ENCODE measurements around the gene ADAMTS2.

Gene ADAMTS2

GRCh38 chr5:179169836-179170235 lies 175.4 kb downstream of the ADAMTS2 start:
- DNase-seq, result no peak

- DNase-seq, result no peak
Observed at GRCh38 chr5:179168664-179169063, 176.6 kb downstream of the ADAMTS2 start.

GRCh38 chr5:179167871-179168451 lies 177.3 kb downstream of the ADAMTS2 start:
- no peak for DNase-seq

GRCh38 chr5:179166886-179167841 lies 178.1 kb downstream of the ADAMTS2 start:
- DNase-seq, result no peak

- no peak for DNase-seq
Observed at GRCh38 chr5:179166171-179166885, 178.9 kb downstream of the ADAMTS2 start.

GRCh38 chr5:179165421-179166170 lies 179.7 kb downstream of the ADAMTS2 start:
- no peak for DNase-seq

GRCh38 chr5:179164331-179165311 lies 180.6 kb downstream of the ADAMTS2 start:
- DNase-seq, result no peak

- DNase-seq, result no peak
Observed at GRCh38 chr5:179163236-179164155, 181.8 kb downstream of the ADAMTS2 start.

GRCh38 chr5:179162351-179163235 lies 182.7 kb downstream of the ADAMTS2 start:
- DNase-seq, result no peak

- DNase-seq, result no peak
Observed at GRCh38 chr5:179161901-179162300, 183.4 kb downstream of the ADAMTS2 start.

GRCh38 chr5:179160584-179160983 lies 184.7 kb downstream of the ADAMTS2 start:
- peak; percentile 2 for DNase-seq

GRCh38 chr5:179158556-179158955 lies 186.7 kb downstream of the ADAMTS2 start:
- DNase-seq, result no peak

- DNase-seq, result no peak
Observed at GRCh38 chr5:179154991-179155955, 190.0 kb downstream of the ADAMTS2 start.

GRCh38 chr5:179154346-179154990 lies 190.8 kb downstream of the ADAMTS2 start:
- DNase-seq, result no peak

- DNase-seq, result no peak
Observed at GRCh38 chr5:179153921-179154345, 191.3 kb downstream of the ADAMTS2 start.

- DNase-seq, result no peak
Observed at GRCh38 chr5:179153341-179153901, 191.8 kb downstream of the ADAMTS2 start.

GRCh38 chr5:179152941-179153340 lies 192.3 kb downstream of the ADAMTS2 start:
- DNase-seq, result no peak

All from MV-4-11 (cell line).